Activated CD8-positive, alpha-beta memory T cell treated with anti-CD3 and anti-CD28 coated beads, Interleukin-2, amount 50 U/mL, for 24 hours (primary cell): ENCODE measurements around the gene SAYSD1.

Experiments
- DNase-seq: peaks from one replicate; pipeline ENCODE4 v3.0.0-alpha.2; 2020; ENCODE audit errors: extremely low read depth

The SAYSD1 gene

GRCh38 chr6:39079197-39080125 lies 35.5 kb downstream of the SAYSD1 start:
- no peak for DNase-seq

- no peak for DNase-seq
These were observed 36.3 kb downstream of the SAYSD1 start for GRCh38 chr6:39078695-39079094.

GRCh38 chr6:39077882-39078594 lies 36.9 kb downstream of the SAYSD1 start:
- DNase-seq, result no peak

GRCh38 chr6:39076623-39077535 lies 38.1 kb downstream of the SAYSD1 start:
- no peak for DNase-seq

GRCh38 chr6:39075807-39076622 lies 39.0 kb downstream of the SAYSD1 start:
- no peak for DNase-seq

- no peak for DNase-seq
These were observed 39.8 kb downstream of the SAYSD1 start for GRCh38 chr6:39075010-39075686.

- no peak for DNase-seq
These were observed 40.5 kb downstream of the SAYSD1 start for GRCh38 chr6:39074486-39074885.

GRCh38 chr6:39073471-39074355 lies 41.3 kb downstream of the SAYSD1 start:
- no peak for DNase-seq

GRCh38 chr6:39072830-39073229 lies 42.2 kb downstream of the SAYSD1 start:
- no peak for DNase-seq

GRCh38 chr6:39068391-39068790 lies 46.6 kb downstream of the SAYSD1 start:
- DNase-seq, result no peak

- no peak for DNase-seq
These were observed 49.4 kb downstream of the SAYSD1 start for GRCh38 chr6:39065561-39065960.

GRCh38 chr6:39063526-39063925 lies 51.5 kb downstream of the SAYSD1 start:
- DNase-seq, result no peak

- no peak for DNase-seq
These were observed 52.8 kb downstream of the SAYSD1 start for GRCh38 chr6:39062014-39062740.

- no peak for DNase-seq
These were observed 53.4 kb downstream of the SAYSD1 start for GRCh38 chr6:39061588-39061987.

GRCh38 chr6:39061182-39061581 lies 53.8 kb downstream of the SAYSD1 start:
- DNase-seq, result no peak

GRCh38 chr6:39060467-39061160 lies 54.4 kb downstream of the SAYSD1 start:
- no peak for DNase-seq

- DNase-seq, result no peak
These were observed 55.3 kb downstream of the SAYSD1 start for GRCh38 chr6:39059496-39060310.
